Mononuclear cell (primary cell): ENCODE data around the gene SLC17A7. TPM values are rescaled to one million over a fixed set of nuclear protein-coding genes. Genes with fewer than 3 reads are reported as not detected.
"Not testable (repeated sequence)": the region's sequence is repeated elsewhere in the genome, so short reads cannot be mapped to it uniquely, and the experiment has no call there.

ENCODE experiments used
- H3K27me3 ChIP-seq: 2 replicates; pipeline ENCODE4 v1.6.0; 2011; ENCODE audit warnings: low read length, control low read depth; ENCODE audit not compliant: insufficient read depth
- H3K4me1 ChIP-seq: 2 replicates; pipeline ENCODE4 v1.5.1; 2011; ENCODE audit warnings: mild to moderate bottlenecking, low read length, control low read depth; ENCODE audit not compliant: insufficient read depth
- H3K4me3 ChIP-seq: 2 replicates; pipeline ENCODE4 v1.5.1; 2011; ENCODE audit warnings: mild to moderate bottlenecking, low read length, moderate library complexity
- H3K9me3 ChIP-seq: 2 replicates; pipeline ENCODE4 v1.5.1; 2011; ENCODE audit warnings: low read depth, mild to moderate bottlenecking, control low read depth, low read length
- total RNA-seq: library from RNA; depleted of rRNA; stranded (reverse); fragments of >200 nt; gene quantifications from one replicate; pipeline ENCODE4 v1.2.3, GENCODE V29; 2012

The SLC17A7 gene
- total RNA-seq, 1 donor, result not detected

GRCh38 chr19:49475191-49475917 is 34.0 kb upstream of the SLC17A7 start:
- Histone ChIP-seq H3K9me3 (no peaks in the 10 kb centered on the region), H3K27me3 (no peaks in the 10 kb centered on the region), H3K4me3 (peak overlapping the region; percentile 63), H3K4me1 (peaks cover 68% of the 10 kb centered on the region)

GRCh38 chr19:49474542-49474924 is 33.2 kb upstream of the SLC17A7 start:
- Histone ChIP-seq H3K4me1 (peaks cover 75% of the 10 kb centered on the region), H3K9me3 (no peaks in the 10 kb centered on the region), H3K27me3 (no peaks in the 10 kb centered on the region), H3K4me3 (peak overlapping the region; percentile 63)

- Histone ChIP-seq H3K9me3 (no peaks in the 10 kb centered on the region), H3K4me3 (peak within 1 kb of the TSS; percentile 63), H3K27me3 (no peaks in the 10 kb centered on the region), H3K4me1 (peaks cover 80% of the 10 kb centered on the region)
These were observed 32.7 kb upstream of the SLC17A7 start, which contains the start of gene FLT3LG for GRCh38 chr19:49473868-49474541. TSS of gene FLT3LG (plus strand) at chr19:49474215. CDS start at chr19:49474640, 425 bp downstream.

GRCh38 chr19:49473501-49473867 is 32.2 kb upstream of the SLC17A7 start:
- not testable (repeated sequence) for H3K9me3 ChIP-seq, H3K27me3 ChIP-seq
- Histone ChIP-seq H3K4me3 (peak overlapping the region; percentile 63), H3K4me1 (peaks cover 80% of the 10 kb centered on the region)

GRCh38 chr19:49472936-49473335 is 31.6 kb upstream of the SLC17A7 start:
- no peaks in the 10 kb centered on the region for H3K9me3 ChIP-seq
- H3K4me3 ChIP-seq, result no peak overlapping the region
- no peaks in the 10 kb centered on the region for H3K27me3 ChIP-seq
- peaks cover 81% of the 10 kb centered on the region for H3K4me1 ChIP-seq

- no peak overlapping the region for H3K4me3 ChIP-seq
- H3K4me1 ChIP-seq, result peaks cover 69% of the 10 kb centered on the region
- H3K27me3 ChIP-seq, result no peaks in the 10 kb centered on the region
- no peaks in the 10 kb centered on the region for H3K9me3 ChIP-seq
These were observed 29.3 kb upstream of the SLC17A7 start for GRCh38 chr19:49470615-49470978.

- Histone ChIP-seq H3K27me3 (no peaks in the 10 kb centered on the region), H3K4me1 (peaks cover 65% of the 10 kb centered on the region), H3K9me3 (no peaks in the 10 kb centered on the region), H3K4me3 (no peak overlapping the region)
These were observed 28.7 kb upstream of the SLC17A7 start for GRCh38 chr19:49469828-49470614.

- no peaks in the 10 kb centered on the region for H3K9me3 ChIP-seq
- H3K4me3 ChIP-seq, result no peak overlapping the region
- H3K27me3 ChIP-seq, result no peaks in the 10 kb centered on the region
- peaks cover 59% of the 10 kb centered on the region for H3K4me1 ChIP-seq
These were observed 27.6 kb upstream of the SLC17A7 start for GRCh38 chr19:49468746-49469447.

- peaks cover 52% of the 10 kb centered on the region for H3K4me1 ChIP-seq
- no peaks in the 10 kb centered on the region for H3K9me3 ChIP-seq
- H3K27me3 ChIP-seq, result no peaks in the 10 kb centered on the region
- H3K4me3 ChIP-seq, result no peak overlapping the region
These were observed 26.9 kb upstream of the SLC17A7 start for GRCh38 chr19:49468199-49468598.

GRCh38 chr19:49465371-49465770 is 24.0 kb upstream of the SLC17A7 start:
- H3K4me3 ChIP-seq, result no peak overlapping the region
- no peaks in the 10 kb centered on the region for H3K9me3 ChIP-seq
- peaks cover 26% of the 10 kb centered on the region for H3K4me1 ChIP-seq

GRCh38 chr19:49463960-49464740 is 22.8 kb upstream of the SLC17A7 start:
- Histone ChIP-seq H3K4me1 (peaks cover 14% of the 10 kb centered on the region), H3K9me3 (no peaks in the 10 kb centered on the region), H3K27me3 (no peaks in the 10 kb centered on the region), H3K4me3 (no peak overlapping the region)

More at GRCh38 chr19:49465371-49465770, 24.0 kb upstream of the SLC17A7 start:
- no peaks in the 10 kb centered on the region for H3K27me3 ChIP-seq

GRCh38 chr19:49462492-49462891 is 21.2 kb upstream of the SLC17A7 start:
- Histone ChIP-seq H3K27me3 (no peaks in the 10 kb centered on the region), H3K4me1 (no peaks in the 10 kb centered on the region), H3K9me3 (no peaks in the 10 kb centered on the region), H3K4me3 (no peak overlapping the region)

GRCh38 chr19:49461656-49462055 is 20.3 kb upstream of the SLC17A7 start:
- H3K4me1 ChIP-seq, result no peaks in the 10 kb centered on the region
- H3K9me3 ChIP-seq, result no peaks in the 10 kb centered on the region
- no peaks in the 10 kb centered on the region for H3K27me3 ChIP-seq
- no peak overlapping the region for H3K4me3 ChIP-seq

- H3K9me3 ChIP-seq, H3K4me1 ChIP-seq, H3K27me3 ChIP-seq, H3K4me3 ChIP-seq: not testable (repeated sequence)
These were observed 19.8 kb upstream of the SLC17A7 start for GRCh38 chr19:49461130-49461529.
